Stimulated activated CD8-positive, alpha-beta memory T cell treated with anti-CD3 and anti-CD28 coated beads, Interleukin-4, amount 100 ng/mL, for 1 hour (primary cell): Measurements from ENCODE around the gene KCNQ2.

Experiments used
- DNase-seq, 2 donors: peaks; one replicate each; pipeline ENCODE4 v3.0.0-alpha.2; 2020; ENCODE audit warnings: low read depth in 2 of 2, low spot score in 1 of 2

The KCNQ2 gene

DNA sequence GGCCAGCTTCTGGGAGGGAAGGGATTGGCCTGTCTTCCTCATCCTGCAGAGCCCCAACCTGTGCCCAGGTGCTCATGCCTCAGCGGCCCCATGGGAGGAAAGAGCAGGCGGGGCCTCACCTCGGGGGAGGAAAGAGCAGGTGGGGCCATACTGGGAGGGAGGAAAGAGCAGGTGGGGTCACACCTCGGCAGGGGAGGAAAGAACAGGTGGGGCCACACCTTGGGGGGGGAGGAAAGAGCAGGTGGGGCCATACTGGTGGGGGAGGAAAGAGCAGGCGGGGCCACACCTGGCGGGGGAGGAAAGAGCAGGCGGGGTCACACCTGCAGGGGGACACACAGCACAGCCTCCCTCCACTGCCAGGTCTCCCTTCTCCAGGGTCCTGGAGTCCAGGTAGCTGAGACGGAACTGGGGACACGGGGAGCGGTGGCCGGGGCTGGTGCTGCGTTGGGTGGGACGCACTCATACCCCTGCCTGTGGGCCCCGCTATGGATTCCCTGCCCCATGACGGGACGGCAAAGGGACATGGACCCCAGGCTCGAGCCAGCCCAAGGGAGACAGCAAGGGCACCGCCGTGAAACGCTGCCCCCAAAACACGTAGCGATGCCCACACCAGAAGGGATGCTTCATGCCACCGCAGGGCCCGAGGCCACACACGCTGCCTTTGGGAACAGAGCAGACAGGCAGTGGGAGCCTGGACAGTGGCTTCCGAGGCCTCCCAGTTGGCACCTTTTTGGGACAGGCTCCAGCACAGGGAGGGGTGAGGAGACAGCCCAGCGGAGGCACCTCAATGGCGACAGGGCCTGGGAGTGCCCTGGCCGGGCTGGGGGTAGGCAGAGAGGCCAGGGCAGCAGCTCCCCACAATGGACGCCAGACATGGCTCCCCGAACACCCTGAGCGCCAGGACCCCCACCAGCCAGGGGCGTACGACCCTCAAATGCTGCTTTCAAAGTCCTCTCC, 68.0 kb downstream of the KCNQ2 start:
- no peak for DNase-seq

DNA sequence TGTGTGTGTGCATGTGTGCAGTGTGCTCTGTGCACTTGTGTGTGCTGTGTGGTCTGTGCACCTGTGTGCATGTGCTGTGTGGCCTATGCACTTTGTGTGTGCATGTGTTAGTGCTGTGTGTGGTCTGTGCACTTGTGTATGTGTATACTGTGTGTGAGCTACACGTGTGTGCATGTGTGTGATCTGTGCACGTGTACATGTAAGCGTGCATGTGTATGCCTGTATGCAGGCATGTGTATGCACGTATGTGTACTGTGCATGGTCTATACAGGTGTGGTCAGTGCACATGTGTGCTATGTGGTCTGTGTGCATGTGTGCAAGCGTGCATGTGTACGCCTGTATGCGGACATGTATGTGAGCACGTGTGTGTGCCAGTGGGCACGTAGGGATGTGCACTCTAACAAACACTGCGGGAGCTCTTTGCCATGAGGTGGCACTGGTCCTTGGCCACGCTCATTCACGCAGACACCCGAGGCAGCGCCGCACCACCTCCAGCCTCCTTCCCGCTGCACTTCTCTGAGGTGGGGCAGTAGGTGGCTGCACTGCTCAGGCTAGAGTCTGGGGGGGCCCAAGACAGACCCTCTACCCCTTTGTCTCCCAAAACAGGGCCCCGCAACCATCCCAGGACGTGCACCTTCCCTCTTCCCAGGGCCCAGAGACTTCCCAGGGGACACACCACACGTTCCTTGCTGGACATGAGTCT, 68.9 kb downstream of the KCNQ2 start:
- DNase-seq, result no peak

DNA sequence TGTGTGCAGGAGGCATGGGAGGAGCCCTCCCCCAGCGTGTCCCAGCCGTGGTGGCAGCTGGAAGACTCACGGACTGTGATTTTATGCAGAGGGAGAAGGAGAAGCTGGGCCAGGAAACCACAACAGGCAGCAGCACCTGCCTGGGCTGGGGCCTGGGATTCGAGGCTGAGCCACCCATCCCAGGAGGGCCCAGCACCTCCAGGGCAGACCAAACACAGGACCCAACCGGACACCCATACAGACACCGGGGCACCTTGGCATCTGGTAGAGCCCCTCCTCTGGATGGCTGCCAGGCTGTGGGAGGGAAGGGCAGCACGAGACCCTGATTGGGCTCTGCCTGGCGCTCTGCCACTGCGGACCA, 69.6 kb downstream of the KCNQ2 start:
- no peak for DNase-seq

DNA sequence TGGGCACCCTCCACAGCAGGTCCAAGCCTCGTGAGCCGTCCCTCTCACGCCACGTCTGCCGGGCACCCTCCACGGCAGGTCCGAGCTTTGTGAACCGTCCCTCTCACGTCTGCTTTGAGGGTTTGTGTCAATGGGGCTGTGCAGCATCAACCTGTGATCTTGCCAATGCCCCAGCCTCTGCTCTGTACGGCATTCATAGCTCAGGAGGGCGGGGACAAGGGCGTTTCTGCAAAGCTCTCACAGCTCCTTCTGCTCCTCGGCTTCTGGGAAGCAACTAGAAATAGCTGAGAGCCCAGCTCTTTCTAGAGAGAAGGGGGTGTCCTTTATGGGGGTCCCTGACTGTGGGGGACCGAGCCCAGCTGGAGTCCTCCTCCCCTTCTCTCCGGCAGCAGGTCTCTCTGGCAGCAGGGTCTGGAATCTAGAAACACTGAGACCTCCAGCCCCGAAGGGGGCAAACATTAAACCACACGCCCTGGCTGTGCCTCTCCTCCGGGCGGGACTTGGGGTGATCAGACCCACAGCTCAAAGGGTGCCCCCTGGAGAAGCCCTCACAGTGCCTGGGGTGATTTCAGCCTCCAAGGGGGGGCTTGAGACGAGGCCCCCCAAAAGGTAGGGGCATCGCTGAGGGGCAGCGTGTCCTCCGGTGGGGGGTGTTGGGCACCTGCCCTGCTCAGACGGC, 70.1 kb downstream of the KCNQ2 start:
- DNase-seq, result no peak

DNA sequence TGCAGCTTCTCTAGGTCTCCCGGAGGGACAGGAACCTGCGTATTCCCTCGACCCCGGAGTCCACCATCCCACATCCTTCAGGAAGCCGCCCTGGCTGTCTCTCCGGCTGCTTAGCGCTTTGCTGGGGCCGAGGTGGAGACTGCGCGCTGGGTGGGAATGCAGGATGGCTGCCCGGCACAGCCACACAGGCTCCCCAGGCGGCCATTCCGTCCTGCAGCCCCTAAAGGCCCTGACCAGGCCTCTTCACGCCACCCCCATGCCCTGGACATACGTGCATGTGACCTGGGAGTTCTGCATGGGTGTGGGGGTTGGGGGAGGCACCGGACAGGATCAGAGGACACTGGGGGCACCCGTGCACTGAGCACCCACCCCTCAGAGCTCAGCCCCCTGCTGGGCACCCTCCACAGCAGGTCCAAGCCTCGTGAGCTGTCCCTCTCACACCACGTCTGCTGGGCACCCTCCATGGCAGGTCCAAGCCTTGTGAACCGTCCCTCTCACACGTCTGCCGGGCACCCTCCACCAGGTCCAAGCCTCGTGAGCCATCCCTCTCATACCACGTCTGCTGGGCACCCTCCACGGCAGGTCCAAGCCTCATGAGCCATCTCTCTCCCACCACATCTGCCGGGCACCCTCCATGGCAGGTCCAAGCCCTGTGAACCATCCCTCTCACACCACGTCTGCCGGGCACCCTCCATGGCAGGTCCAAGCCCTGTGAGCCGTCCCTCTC, 70.9 kb downstream of the KCNQ2 start:
- no peak for DNase-seq

DNA sequence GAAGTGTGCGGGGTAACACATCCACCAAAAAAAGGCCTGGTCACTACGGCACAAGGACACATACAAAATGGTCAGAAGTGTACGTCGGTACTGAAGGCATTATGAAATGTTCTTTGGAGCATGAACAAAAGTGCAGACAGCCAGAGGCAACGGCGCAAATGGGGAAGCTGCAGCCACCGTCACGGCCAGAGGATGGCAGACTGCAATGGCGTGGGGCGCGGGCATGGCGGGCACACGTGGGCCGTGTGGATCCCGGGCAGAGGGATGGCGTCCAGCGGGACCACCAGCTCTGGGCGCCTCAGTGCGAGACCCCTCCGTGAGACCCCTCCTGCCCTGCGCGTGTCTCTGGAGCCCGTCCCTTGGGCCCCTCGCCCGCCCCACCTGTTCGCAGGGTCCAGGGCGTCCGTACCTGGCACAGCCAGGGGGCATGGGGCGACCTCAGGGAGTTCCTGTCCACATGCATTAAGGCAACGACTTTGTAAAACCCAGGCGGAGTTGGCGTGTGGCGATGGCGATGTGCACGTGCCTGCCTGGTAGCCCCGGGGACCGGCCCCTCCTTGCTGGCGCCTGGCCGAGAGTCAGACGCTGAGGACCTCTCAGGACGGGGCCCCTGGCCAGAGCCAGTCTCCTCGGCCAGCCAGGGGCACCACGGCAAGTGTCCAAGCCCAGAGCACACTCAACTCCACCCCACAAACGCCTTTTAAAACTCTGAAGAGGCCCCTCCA, 71.8 kb downstream of the KCNQ2 start:
- DNase-seq, result no peak

DNA sequence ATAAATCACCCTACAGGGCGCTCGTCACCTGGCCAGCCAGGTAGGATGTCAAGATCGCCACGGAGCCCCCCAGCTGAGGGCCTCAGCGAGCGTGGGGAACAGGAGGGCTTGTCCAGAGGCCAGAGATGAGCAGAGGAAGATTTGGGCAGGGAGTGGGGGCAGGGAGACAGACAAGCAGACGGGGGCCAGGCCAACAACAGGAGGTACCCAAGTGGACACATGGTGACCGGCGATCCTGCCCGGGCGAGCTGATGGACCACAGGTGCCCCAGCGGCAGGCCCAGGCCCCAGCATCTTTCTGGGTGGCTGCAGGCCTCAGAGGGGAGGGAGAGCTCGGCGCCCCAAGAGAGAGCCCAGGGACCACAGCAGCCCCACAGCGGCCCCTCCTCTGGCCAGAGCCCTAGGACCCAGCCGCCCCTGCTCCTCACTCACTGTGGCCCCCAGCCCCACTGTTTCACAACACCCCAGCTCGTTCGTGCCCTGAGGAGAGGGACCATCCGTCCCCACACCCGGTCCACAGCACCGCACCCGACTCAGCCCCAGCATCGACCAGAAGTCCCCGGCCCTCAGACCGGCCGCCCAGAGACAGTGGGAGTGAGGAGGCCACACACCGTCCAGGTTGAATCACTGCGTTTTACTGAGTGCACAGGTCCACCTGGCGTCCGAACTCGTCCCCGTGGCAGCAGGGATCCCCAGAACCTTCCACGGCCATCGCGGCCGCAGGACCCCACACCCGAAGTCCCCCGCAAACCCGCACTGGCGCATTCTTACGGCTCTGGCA, 72.7 kb downstream of the KCNQ2 start:
- no peak for DNase-seq

DNA sequence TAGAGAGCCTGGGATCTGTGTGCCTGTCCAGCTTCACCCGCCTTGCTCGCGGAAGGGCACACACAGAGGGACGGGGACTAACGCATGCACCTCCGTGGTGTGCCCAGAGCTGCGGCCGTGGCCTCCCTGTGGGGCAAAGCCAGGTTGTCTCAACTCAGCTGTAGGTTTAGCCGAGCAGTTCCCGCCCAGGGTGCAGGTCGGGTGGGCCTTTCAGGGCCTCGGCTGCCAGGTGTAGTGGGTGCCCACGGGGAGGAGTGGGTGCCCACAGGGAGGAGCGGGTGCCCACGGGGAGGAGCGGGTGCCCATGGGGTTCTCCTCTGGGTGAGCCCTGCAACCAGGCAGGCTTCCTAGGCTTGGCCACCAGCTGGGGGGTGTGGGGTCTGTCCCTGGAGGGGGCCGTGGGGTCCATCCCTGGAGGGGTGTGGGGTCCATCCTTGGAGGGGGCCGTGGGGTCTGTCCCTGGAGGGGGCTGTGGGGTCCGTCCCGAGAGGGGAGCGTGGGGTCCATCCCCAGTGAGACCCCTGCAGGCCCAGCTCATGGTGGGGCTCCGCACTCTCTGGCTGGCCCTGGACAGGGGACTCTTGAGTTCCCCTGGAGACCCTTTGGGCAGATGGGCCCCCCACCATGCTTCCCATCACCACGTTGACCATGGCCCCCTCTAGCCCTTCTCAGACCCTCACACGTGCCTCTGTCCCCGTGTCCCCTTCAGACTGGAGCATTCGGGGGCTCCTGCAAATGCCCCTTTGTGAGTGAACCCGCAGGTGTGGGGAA, 73.5 kb downstream of the KCNQ2 start:
- DNase-seq, result no peak

DNA sequence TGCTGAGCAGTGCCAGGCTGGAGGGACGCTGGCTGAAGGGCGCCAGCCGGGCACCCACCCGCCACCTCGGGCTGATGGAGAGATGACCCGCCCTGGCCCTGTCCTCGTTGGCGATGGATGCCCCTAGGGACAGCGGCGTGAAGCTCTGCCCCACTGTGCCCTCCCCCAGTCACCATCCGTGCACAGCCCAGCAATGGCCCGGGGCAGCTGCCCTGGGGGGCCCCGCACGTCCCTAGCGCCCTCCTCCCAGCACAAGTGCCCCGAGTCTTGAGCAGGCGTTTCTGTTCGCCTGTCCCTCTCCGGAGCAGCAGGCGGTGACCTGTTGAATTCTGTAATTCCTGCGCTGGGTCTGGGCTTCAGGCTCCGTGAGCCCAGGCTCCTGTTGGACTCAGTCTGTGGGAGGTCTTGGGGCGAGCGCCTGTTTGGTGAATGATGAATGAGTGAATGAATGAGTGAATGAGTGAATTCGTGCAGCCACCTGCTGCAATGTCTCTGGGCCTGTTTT, 74.5 kb downstream of the KCNQ2 start:
- no peak for DNase-seq

DNA sequence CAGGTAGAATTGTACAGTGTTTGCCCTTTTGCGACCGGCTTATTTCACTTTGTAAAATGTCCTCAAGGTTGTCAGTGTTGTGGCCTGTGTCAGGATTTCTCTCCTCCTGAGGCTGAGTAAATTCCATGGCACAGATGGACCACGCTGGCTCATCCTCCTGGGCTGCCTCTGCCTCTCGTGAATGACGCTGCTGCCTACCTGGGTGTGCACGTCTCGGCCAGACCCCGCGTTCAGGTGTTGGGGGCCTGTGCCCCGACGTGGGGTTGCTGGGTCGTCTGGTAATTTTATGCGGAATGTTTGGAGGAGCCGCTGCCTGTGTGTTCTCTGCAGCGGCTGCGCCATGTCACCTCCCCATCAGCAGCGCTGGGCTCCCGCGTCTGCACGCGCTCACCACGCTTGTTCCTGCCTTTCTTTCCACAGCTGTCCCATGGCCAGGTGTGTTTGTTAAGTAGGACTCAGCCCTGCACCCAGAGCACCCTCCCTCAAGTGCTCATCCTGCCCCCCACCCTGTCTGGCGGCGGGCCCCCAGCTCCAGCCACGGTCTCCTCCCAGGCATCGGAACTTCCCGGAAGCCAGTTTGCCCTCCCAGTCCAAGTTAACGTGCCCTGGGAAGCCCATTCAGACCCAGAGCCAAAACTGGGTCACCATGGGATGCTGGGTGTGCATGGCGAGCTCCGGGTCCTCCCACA, 75.2 kb downstream of the KCNQ2 start:
- DNase-seq, result no peak

DNA sequence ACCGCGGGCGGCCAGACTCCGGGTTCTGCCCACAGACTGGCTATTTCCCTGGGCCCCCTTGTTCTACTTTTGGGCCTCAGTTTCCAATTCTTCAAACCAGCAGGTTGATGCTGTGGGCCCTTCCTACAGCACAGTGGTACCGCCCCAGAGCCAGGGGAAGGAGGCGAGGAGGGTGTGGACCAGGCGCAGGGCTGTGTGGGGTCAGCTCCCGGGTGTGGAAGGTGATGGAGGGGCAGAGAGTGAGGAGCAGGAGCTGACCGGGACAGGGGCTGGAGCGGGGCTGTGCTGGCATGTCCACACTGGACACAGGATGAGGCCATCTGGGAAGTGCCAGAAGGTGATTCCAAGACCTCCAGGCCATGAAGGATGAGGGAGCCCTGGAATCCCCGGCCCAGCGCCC, 76.2 kb downstream of the KCNQ2 start:
- DNase-seq, result no peak

DNA sequence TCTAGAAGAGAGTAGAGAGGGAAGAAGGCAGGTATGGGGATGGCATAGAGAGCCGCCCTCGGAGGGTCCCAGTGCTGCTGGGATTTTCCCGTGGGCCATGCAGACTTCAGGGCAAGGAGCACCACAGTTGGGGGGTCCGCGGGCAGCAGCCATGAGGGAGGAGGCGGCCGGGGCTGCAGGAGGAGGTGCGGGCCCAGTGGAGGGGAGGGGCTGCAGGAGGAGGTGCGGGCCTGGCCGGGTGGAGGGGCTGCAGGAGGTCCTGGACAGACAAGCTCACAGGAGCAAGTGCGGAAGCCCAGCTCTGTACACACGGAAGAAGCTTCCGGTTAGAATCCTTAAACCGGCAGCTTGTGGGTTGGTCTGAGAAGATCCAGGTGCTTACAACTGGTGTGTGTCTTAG, 76.7 kb downstream of the KCNQ2 start:
- DNase-seq, result no peak

DNA sequence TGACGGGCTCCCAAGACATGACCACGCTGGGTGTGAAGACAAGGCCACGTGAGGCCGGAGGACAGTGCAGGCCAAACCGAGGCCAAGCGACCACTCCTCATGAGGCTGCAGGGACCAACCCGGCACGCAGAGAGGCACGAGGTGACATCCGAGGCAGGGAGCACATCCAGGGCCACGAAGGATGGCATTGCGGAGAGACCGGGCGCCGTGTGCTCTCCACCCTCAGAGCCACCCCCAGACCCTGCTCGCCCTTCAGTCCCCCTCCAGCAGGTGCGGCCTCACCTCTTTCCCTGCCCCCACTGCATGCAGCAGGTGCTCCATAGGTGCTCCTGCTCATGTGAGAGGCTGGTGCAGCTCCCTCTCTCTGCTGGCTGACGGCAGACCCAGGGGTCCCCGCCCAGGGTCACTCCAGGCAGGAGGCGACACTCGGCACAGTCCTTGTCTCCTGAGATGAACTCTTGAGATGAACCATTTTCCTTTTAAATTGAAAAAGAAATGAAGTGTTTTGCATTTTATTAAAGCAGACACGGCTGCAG, 77.5 kb downstream of the KCNQ2 start:
- no peak for DNase-seq

DNA sequence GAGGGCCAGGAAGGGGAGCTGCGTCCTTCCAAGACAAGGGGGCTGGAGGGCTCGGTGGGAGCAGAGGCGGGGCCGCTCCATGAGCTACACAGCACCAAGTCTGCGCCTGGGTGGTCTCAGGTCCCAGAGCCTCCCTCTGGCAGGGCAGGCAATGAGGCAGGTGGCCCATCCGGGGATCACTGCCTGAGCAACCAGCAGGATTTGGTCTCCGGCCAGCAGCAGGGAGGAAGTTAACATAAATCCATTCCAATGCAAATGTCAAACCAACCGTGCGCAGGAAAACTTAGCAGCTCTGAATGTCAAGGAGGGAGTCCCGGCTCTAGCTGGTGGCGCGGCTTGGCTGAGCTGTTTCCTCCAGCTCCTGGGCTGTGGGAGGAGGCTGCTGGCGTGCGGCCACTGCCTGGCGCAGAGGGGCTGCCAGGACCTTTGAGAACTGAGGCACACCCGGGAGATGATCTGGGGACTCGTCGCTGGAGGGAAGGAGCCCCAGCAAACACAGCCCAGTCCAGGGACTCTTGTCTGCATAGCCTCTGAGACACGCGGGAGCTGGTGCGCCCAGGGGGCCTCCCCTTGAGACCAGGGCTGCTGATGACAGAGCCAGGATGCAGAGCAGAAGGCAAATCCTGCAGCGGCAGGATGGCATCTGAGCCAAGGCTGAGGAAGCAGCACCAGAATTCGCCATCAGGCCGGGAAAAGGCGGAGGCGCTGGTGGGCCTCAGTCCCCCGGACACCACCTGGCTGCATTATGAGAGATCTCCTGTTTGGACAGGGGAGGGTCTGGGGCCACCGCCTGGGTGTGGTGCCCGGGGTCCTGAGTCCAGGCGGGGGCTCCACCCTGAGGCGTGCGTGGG, 78.2 kb downstream of the KCNQ2 start:
- no peak for DNase-seq

DNA sequence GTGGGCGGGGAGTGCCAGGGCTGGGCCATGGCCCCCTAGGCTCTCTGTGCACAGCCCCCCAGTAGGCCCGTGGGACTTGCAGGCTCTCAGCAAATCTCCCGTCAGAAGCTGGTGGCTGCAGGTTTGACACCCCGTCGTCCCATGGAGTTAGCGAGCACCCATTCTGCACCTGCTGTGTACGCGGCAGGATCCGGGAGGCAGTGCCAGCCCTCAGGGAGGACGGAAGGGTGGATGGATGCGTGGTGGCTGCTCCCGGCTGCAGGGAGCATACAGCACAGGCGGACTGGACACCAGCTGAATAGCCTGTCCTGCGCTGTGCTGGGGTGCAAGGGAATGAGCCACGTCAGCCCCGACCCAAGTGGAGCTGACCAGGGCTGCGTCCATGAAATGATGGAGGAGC, 78.9 kb downstream of the KCNQ2 start:
- no peak for DNase-seq

DNA sequence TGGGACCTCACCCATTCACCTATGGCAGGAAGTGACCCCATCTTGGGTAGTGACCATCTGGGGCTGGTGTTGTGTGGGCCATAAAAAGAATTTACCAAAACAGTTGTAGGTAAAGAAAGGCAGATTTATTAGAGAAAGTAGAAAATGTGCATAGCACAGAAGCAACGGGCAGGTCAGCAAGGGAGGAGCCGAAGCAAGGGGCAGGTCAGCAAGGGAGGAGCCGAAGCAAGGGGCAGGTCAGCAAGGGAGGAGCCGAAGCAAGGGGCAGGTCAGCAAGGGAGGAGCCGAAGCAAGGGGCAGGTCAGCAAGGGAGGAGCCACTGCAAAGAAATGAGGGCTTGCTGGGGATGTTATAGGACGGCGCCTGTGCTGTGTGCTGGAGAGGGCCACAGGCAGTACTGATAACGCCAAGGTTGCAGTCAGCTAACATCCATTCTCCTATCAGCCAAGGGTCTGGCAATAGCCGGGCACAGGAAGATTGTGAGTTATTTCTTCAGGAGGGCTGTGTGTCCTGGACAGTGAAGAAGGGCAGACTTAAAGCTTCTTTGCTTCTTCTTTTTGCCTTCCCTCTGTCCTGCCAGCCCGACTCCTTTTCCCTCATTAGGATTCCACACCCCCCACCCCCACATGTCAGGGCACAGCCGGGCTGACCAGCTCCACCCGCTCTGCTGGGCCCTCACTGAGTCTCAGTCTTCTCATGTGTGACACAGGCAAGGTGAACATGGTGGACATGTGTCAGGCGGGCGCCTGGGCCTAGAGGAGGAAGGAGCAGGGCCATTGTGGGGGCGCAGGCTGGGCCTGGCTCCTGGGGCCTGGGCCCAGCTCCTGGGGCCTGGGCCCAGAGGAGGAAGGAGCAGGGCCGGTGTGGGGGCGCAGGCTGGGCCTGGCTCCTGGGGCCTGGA, 79.7 kb downstream of the KCNQ2 start:
- no peak for DNase-seq
